ENCODE results near the gene SRP68. TPM values are rescaled to one million over a fixed set of nuclear protein-coding genes. Genes with fewer than 3 reads are reported as not detected.

The SRP68 gene
- polyA plus RNA-seq, 2 of the 4 experiments (the other 2 are of a cell fraction) = 121 to 139 TPM

- TF ChIP-seq MAFK (IDR thresholded peaks at IDR 0.05; ENCODE audit: partially characterized antibody) (no peak), HOXA7 (CRISPR knock-in tag; IDR thresholded peaks at IDR 0.05) (no peak), REST (IDR thresholded peaks at IDR 0.05) (no peak), ATOH8 (CRISPR knock-in tag; IDR thresholded peaks at IDR 0.05; ENCODE audit: low read depth) (no peak; the same call in 1 of the 2 replicates)
Observed at GRCh38 chr17:76102944-76103273, 30.6 kb upstream of the SRP68 start (continued).

GRCh38 chr17:76097716-76098295 is 25.5 kb upstream of the SRP68 start:
- CTCF ChIA-PET = interaction anchor here (1.5 kb wide), 1 partner anchor 25 kb away, joined by 4 read pairs; no protein-coding TSS in a partner anchor
- peaks cover 5% of the 10 kb centered on the region; the same call in 2 of the 3 replicates for H3K4me1 ChIP-seq
- no peak for FAIRE-seq
- TF ChIP-seq CBX8 (IDR thresholded peaks at IDR 0.05) (no peak), TFCP2L1 (CRISPR knock-in tag; IDR thresholded peaks at IDR 0.05) (no peak), HEYL (CRISPR knock-in tag; IDR thresholded peaks at IDR 0.05) (no peak), HMGXB4 (CRISPR knock-in tag; IDR thresholded peaks at IDR 0.05; ENCODE audit: borderline replicate concordance) (no peak), RARB (CRISPR knock-in tag; IDR thresholded peaks at IDR 0.05) (no peak), JUNB (IDR thresholded peaks at IDR 0.05) (no peak), POLR2AphosphoS2 (conservative IDR thresholded peaks at IDR 0.05; ENCODE audit: low read length) (no peak), PHF8 (IDR thresholded peaks at IDR 0.05; ENCODE audit: borderline replicate concordance, low read depth) (no peak), KDM1A (IDR thresholded peaks at IDR 0.05; ENCODE audit: low read depth) (no peak), HES2 (IDR thresholded peaks at IDR 0.05) (no peak)
- no peak overlapping the region for H3K4me2 ChIP-seq
- H3K9me3 ChIP-seq = no peaks in the 10 kb centered on the region
- DNase-seq (ENCODE audit: low read depth in 1 of 2, low spot score in 1 of 2) = no peak
- no peak for ATAC-seq
- H3K27ac ChIP-seq = no peak overlapping the region
- POLR2A ChIA-PET = no interaction called here
- H3K4me3 ChIP-seq = no peak overlapping the region
- WGBS (ENCODE audit: missing lambda C conversion rate) = 97% methylated on average over 19 of the region's 19 CpGs

- H3K27ac ChIP-seq = no peak overlapping the region
- no peak for DNase-seq (ENCODE audit: low read depth in 1 of 2, low spot score in 1 of 2)
- CTCF ChIA-PET = interaction anchor here (0.6 to 2.4 kb wide), 11 partner anchors 8 to 1738 kb away, joined by 3 to 10 read pairs (median 4); partner anchors contain the start of gene EXOC7
- POLR2A ChIA-PET = interaction anchor here (1.5 kb wide), 1 partner anchor 16 kb away, joined by 4 read pairs; the partner anchor contains the start of gene ZACN
- H3K4me3 ChIP-seq = no peak overlapping the region
- WGBS (ENCODE audit: missing lambda C conversion rate) = 96% methylated on average over 13 of the region's 13 CpGs
- H3K4me1 ChIP-seq = no peaks in the 10 kb centered on the region
- no peak for FAIRE-seq
- no peak overlapping the region for H3K4me2 ChIP-seq
- ATAC-seq = no peak
- H3K9me3 ChIP-seq = no peaks in the 10 kb centered on the region
- TF ChIP-seq ZSCAN20 (CRISPR knock-in tag; IDR thresholded peaks at IDR 0.05) = no peak
- no peak for TF ChIP-seq CBX2 (IDR thresholded peaks at IDR 0.05; ENCODE audit: borderline replicate concordance, low read depth)
- TF ChIP-seq FOXS1 (CRISPR knock-in tag; IDR thresholded peaks at IDR 0.05) = no peak
- TF ChIP-seq CEBPB (IDR thresholded peaks at IDR 0.05) = no peak
- no peak for TF ChIP-seq EHF (CRISPR knock-in tag; IDR thresholded peaks at IDR 0.05)
- no peak for TF ChIP-seq CHD2 (IDR thresholded peaks at IDR 0.05; ENCODE audit: low read length, partially characterized antibody)
- TF ChIP-seq KDM5A (IDR thresholded peaks at IDR 0.05) = no peak
- no peak for TF ChIP-seq PHF8 (IDR thresholded peaks at IDR 0.05; ENCODE audit: borderline replicate concordance, low read depth)
- no peak for TF ChIP-seq EP300 (IDR thresholded peaks at IDR 0.05)
- TF ChIP-seq HMGXB4 (CRISPR knock-in tag; IDR thresholded peaks at IDR 0.05; ENCODE audit: borderline replicate concordance) = no peak
- no peak for TF ChIP-seq USF2 (IDR thresholded peaks at IDR 0.05)
- no peak for TF ChIP-seq HOXA7 (CRISPR knock-in tag; IDR thresholded peaks at IDR 0.05)
- TF ChIP-seq RFX5 (IDR thresholded peaks at IDR 0.05) = no peak
- no peak for TF ChIP-seq HOXB13 (CRISPR knock-in tag; IDR thresholded peaks at IDR 0.05; ENCODE audit: low read depth)
Observed at GRCh38 chr17:76095943-76096342, 23.6 kb upstream of the SRP68 start.

All from A549 (cell line).